ENCODE measurements around the gene MROH8.
"Not testable (repeated sequence)": the region's sequence is repeated elsewhere in the genome, so short reads cannot be mapped to it uniquely, and the experiment has no call there.

The MROH8 gene

DNA sequence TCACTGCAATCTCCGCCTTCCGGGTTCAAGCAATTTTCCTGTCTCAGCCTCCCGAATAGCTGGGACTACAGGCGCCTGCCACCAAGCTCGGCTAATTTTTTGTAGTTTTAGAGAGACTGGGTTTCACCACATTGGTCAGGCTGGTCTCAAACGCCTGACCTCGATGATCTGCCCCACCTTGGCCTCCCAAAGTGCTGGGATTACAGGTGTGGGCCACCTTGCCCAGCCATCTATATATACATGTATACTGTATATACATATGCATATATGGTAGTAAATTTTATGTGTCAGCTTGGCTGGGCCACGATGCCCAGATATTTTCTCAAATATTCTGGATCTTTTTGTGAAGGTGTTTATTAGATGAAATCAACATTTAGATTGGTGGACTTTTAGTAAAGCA, 102.3 kb downstream of the MROH8 start:
- no peak for DNase-seq

DNA sequence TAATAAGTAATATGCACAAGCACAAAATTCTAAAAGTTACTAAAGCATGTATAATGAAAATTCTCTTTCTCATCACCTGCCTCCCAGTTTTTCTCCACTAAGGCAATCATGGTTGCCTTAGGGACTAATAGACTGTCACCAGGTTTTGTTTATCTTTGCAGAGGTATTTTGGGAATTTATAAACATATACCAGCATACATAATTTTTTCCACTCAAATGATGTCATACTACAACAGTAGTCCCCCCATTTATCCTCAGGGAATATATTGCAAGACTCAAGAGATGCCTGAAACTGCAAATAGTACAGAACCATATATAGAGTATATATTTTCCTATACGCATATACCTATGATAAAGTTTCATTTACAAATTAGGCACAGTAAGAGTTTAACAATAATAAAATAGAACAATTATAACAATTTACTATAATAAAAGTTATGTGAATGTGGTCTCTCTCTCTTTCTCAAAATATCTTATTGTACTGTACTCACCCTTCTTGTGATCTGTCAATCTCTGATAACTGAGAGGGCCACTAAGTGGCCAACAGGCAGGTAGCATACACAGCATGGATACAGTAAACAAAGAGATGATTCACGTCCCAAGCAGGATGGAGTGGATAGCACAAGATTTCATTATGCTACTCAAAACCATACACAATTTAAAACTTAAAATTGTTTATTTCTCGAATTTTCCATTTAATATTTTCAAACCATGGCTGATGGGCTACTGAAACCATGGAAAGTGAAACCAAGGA, 103.2 kb downstream of the MROH8 start:
- DNase-seq = no peak

- DNase-seq = no peak
Measured at GRCh38 chr20:37072293-37073196, 106.8 kb downstream of the MROH8 start.

GRCh38 chr20:37071481-37071911, 107.9 kb downstream of the MROH8 start:
- no peak for DNase-seq

DNA sequence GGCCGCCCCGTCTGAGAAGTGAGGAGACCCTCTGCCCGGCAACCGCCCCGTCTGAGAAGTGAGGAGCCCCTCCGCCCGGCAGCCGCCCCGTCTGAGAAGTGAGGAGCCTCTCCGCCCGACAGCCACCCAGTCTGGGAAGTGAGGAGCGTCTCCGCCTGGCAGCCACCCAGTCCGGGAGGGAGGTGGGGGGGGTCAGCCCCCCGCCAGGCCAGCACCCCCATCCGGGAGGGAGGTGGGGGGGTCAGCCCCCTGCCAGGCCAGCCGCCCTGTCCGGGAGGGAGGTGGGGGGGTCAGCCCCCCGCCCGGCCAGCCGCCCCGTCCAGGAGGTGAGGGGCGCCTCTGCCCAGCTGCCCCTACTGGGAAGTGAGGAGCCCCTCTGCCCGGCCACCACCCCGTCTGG, 109.8 kb downstream of the MROH8 start:
- not testable (repeated sequence) for DNase-seq

- no peak for DNase-seq
Measured at GRCh38 chr20:37066168-37066567, 113.2 kb downstream of the MROH8 start.

- DNase-seq = no peak
Measured at GRCh38 chr20:37055276-37055675, 124.1 kb downstream of the MROH8 start.

DNA sequence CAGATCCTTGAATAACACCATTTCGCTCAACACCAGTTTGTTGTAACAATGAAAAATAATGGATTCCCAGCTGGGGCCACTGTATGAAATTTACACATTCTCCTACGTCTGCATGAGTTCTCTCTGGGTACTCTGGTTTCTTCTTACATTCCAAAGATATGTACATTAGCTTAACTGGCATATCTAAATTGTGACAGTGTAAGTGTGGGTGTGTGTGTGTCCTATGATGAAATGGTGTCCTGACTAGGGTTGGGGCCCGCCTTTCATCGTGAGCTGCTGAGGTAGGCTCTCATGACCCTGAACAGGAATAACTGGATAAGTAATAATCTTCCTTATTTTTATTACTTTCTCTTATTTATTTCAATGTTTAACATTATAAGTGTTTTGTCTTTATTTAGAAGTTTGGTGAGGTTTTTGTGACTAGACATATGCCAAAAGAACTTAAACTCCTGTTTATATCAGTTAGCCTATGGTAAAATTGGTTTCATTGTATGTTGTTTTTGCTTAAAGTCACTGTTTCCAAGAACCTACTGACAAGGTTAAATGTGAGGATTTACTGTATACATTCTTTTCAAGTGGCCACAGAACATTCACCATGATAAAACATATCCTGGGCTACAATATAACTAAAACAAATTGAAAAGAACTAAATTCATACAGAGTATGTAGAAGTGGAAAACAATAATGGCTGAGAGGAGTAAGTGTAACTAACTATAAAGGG, 126.0 kb downstream of the MROH8 start:
- DNase-seq = no peak

All from NCI-H187 treated with DMSO at 0.1 percent for 48 hours (cell line).